ENCODE data around the gene GRIK4.
A peak's percentile ranks its signal among the peaks of the same experiment; 100 is the strongest.

The GRIK4 gene

DNA sequence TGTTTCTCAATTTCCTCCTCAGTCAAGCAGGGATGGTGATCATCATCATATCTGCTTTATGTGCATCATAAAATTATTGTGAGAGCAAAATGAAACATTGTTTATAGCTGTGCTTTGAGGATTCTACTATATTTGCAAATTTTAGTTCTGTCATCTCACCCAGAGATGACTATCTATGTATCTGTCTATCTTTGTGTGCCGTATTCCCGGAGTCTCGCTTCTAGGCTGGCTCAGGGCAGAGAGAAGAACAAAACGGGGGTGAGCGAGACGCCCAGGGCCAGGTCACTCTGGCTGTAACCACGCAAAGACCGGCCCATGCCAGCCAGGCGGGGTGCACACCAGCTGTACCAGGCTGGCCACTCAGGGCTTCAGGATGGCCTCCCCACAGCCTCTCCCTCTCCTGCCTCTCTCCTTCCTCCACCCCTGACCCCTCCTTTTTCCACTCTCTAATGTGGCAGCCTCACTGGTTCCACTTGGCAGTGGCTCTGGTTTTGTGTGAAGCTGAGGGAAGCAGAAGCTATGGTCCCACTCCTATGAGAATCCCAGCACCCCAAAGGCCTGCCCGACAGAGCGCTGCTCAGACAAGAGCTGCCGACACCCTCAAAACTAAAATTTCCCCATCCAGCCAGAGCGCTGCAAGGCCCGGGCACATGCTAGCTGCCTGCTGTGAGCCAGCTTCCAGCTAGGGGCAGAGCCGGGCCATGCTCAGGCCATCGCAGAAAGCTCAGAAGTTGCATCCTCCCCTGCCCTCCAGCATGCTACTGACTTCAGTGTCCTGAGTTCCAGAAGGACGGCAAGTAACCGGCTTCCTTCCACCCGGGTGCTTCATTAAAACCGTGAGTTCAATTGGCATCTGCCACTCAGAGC is 372.8 kb downstream of the GRIK4 start:
- no peak for DNase-seq (ENCODE audit: low read depth)

DNA sequence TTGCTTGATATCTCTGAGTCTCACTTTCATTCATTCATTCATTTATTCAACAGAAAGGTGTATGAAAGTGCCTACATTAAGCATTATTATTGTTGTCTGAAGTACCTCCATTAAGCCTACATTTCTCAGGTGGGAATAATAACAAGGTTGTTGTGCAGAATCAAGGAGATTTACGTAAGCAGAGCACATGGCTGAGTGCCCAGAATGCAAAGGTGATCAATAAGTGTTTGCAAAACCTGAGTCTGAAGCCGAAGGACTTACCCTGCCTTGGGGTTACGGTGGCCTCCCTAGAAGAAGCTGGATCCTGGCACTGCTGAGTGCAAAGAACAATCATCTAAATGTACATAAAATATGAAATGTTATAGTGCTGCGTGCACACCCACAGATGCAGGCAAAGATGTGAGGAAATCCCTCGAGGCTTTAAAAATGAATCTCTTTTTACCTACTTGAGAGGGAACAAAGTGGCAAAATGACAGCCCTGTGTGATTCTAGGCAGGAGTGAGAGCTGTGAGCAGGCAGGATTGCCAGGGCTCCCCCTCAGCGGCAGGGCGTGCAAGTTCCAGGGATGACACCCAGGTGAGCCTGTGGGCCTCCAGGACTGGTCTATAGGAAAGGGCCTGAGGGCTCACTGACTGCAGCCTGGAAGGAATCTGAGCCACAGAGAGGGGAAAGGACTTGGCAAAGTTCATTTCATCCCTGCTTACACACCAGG is 379.2 kb downstream of the GRIK4 start:
- no peak for DNase-seq (ENCODE audit: low read depth)

DNA sequence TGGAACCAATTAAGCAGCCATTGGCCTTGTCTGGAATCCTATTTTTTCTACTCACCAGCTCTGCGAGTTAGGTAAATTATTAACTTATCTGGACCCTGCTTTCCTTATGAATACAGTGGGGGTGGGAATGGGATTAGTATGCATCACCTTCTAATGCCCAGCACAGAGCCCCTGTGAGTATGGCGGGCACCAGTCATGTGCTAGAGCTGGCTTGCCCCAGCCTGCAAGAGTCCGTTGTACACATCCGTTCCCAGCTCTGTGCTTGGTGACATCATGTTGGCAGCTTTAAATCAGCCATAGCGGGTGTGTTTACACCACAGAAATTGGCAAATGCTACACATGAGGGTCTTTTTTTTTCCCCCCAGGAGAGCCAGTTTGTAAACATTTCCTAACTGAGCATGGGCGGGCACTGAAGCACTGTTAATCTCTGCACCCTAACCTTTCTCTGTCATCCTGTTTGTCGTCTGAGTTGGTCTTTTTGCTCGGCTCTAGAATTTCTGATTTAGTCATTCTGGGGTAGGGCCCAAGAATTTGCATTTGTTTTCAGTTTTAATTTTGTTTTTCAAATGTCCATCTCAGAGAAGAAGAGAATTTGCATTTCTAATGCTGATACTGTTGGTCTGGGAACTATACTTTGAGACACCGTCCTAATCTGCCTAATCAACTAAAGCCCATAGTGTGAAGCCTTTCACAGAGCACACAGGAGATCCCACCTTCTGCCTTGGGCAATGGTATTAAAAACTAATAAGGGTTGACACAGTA is 382.1 kb downstream of the GRIK4 start:
- DNase-seq (ENCODE audit: low read depth): no peak

DNA sequence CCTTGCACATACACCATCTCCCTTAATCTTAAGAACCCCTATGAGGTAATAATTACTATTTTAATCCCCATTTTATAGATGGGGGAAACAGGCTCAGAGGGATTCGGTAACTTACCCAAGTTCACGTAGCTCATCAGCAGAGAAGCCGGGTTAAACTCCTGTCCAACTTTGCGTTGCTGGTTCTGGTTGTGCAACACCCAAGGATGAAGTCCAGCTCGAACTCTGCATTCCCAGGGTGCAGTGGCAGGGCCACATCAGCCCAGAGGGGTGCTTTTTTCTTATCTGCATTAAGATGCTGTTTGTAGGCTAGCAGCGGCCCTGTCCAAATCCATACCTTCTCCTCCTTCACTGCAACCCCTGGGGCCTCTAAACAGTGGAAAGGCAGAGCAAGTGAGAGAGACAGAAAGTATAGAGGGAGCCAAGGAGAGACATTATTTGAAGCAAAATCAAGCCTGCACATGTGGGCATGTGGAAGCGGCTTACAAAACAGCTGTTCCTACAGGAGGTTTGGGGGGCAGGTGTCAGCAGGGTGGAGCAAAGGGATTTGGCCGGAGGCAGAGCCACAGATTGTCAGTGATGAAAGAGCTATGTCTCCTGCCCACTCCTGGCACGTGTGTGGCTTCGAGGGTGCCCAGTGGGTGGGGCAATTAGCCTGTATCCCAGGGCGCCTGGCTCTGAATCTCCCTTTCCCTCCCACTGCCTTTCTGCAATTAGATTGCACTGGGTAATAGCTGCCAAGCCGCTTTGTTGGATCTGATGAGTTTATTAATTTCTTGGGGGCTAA is 382.8 kb downstream of the GRIK4 start:
- no peak for DNase-seq (ENCODE audit: low read depth)

DNA sequence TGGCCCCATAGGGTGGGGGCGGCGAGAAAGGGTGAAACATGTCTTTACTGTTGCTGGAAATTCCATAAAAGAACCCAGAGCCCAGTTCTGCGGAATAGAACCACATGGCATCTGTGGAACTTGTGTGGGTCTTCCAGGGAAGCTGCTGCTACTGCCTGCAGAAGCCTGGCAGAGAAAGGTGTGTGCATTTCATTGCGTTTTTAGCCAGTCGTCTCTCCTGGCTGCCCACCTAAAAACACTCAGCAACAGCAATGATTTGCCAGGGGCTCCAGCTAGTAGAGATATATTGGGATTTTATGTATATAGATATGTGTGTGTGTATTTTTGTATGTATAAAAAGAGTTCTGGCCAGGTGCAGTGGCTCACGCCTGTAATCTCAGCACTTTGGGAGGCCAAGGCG is 385.1 kb downstream of the GRIK4 start:
- no peak for DNase-seq (ENCODE audit: low read depth)

DNA sequence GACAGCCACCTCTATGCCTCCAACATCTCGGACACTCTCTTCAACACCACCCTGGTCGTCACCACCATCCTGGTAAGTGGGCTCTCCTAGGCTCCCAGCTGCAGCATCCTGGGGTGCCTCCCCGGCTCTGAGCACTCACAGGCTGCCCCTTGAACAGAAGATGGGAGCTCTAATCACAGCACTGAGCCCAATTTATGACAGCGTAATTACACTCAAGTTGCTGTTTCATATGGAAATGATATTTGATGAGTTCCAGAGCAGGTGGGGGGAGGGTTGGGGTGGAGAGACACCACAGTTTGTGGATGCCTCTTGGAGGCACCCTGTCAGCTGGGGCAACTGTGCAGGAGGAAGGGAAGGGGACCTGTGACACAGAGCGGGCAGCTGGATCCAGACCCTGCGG is 387.0 kb downstream of the GRIK4 start:
- no peak for DNase-seq (ENCODE audit: low read depth)

DNA sequence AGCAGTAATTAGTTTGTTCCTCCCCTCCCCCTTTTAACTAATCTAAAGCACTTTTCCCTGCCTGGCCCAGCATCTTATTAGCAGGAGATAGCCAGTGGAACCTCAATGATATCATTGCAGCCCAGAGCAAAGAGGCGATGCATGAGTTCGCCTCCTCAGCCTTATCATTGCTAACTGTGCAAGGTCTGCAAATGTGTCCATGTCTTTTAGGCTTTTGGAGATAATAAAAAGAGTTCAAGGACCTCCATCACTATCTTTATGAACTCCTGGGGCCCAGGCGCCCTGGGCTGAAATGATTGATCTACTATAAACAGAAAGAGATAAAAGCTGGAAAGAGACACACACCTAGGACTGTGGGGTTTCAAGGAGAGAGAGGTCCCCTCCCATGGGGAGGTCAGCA is 388.2 kb downstream of the GRIK4 start:
- no peak for DNase-seq (ENCODE audit: low read depth)

DNA sequence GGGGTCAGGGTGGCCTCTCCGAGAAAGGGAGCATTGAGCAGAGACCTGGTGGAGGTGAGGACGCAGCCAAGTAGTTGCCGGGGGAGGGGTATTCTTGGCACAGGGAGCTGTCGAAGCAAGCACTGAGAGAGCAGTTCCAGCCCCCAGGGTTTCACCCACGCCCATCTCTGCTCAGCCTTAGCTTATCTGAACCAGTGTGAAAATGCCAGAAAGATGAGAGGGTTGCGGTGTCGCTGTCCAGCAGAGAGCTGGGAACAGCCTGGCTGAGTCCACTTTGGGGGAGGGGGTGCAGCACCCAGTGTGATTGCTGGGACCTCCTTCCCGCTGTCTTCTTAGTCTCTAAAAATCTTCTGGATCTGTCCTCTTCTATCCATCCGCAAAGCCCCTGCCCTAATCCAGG is 389.1 kb downstream of the GRIK4 start:
- no peak for DNase-seq (ENCODE audit: low read depth)

DNA sequence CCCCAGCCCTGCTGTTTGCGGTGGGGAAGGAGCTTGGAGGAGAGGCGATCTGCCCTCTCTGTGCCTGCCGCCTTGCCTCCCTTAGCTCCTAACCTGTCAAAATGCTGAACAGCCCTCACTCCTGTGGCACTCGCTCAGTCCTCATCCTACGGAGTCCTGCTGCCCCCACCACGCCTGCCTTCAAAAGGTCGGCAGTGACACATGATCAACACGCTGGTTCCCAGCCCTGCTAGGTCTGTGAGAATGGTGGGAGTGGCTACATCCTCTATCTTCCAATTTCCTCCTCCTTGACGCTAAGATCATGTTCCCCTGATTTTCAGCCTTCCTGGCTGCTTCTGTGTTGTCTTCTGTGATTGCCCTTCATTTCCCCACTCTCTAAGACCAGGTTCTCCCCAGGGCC is 392.1 kb downstream of the GRIK4 start:
- DNase-seq (ENCODE audit: low read depth): no peak

DNA sequence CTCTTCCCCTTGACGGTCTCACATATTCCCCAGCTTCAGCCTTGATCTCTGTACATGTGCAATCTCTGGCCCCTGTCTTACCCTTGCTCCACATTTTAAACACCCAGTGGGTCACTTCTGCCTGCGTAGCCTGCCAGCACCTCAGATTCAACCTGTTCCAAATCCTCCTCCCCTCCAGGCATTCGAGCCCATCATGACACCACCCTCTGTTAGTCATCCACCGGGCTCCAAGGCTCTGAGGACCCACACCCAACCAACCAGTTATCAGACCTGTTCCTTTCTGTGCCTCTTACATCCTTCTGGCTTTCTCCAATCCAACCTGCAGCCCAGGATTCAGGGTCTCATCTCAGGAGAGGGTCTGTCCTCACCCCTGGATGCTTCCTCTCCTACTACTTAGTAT is 392.6 kb downstream of the GRIK4 start:
- DNase-seq (ENCODE audit: low read depth): no peak

DNA sequence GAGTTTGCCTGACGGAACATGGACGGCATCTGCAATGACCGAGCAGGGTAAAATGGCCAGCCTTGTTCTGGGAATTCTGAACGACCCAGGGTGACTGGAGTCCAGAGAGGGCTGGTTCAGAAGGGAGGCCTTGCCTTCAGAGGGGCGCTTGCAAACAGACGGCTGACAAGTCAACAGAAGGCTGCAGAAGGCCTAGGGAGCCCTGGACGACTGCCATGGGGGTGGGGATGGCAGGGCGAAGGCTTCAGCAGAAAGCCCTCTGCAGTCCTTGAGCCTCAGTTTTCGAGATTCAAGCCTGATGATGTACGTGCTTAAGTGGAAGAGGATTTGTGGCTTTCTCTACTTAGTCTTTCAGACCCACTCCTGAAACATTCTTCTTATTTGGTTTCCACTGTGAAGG is 395.2 kb downstream of the GRIK4 start:
- no peak for DNase-seq (ENCODE audit: low read depth)

DNA sequence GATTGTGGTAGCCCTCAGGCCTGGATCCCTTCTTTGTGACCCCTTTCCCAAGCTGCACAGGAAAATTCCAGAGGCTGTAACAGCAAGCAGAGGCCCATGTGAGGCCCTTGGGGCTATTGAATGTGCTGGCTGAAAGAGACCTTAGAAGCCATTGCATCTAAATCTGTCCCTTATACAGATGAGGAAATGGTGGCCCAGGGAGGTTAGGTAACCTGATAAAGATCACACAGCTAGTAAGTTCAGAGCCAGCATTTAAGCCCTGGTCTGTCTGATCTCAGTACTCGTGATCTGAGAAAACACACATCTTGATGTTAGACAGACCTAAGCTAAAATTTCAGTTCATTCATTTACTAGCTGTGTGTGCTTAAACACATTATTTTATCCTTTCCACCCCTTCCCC is 396.4 kb downstream of the GRIK4 start:
- no peak for DNase-seq (ENCODE audit: low read depth)

DNA sequence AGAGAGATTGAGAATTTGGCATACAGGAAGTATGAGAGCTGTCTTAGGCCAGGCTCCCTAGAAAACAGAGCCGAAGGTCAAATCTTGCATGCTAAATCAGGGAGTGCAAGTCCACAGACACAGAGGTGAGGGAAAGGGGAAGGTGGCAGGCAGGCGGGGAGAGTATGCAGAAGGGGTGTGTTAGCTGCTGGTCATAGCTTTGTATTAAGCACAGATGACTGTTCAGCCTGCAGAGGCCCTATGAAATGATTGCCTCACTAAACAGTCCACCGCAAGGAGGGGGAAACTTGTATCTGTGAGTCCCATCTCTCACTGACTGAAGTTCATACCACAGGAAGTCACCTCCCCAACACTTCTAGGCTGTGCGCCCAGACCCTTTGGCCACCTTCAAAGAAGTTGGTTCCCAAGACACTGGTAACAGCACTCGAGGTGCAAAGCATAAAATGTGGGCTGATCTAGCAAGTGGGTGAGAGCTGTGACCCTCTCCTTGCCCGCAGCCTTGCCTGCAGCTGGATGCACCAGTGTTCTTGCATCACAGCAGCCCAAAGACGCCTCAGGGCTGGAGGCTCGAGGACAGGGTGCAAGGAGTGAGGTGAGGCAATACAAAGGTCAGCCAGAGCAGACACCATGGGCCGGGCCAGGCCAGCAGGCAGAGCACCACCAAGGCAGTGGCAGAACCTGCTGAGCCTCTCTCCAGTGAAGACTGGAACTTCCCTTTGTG is 397.1 kb downstream of the GRIK4 start:
- no peak for DNase-seq (ENCODE audit: low read depth)

DNA sequence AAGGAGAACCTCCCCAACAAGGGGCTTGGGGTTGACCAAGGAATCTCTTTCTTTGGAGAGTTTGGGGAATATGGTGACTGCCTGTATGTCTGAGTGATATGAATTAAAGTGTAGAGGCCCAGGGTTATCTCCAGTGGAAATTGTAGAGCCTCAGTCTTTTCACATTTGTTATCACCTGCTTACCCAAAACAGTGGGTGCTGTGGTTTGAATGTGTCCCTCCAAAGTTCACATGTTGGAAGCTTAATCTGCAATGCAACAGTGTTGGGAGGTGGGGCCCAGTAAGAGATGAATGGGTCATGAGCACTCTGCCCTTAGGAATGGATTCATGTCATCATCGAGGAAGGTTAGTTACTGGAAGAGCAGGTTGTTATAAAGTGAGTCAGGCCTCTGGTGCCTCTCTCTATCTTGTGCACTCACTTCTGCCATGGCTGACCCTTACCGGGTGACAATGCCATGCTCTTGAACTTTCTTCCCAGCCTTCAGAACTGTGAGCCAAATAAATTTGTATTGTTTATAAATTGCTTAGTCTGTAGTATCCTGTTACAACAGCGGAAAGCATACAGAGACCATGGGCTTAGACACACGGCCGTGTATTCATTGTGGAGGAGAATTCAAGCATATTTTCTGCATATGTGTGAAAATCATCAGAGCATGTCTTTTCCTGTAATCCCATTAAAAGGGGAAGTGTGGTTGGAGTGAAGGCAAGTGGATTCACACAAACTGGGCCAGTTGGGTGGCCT is 398.3 kb downstream of the GRIK4 start:
- no peak for DNase-seq (ENCODE audit: low read depth)

DNA sequence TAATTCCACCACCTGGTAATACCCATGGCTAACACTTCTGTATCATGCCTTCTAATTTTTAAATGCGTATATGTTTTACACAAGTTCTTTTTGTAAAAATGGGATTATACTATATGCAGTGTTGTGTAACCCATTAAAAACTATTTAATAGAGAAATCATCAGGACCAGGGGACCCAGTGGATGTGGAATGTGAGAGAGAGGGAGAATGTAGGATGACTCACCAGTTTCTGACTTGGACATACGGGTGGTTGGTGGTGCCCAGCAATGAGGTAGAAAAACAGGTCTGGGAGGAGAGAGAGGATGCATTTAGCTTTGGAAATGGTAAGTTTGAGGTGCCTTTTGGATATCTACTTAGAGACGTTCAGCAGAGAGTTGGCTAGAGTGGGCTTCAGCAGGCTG is 400.4 kb downstream of the GRIK4 start:
- no peak for DNase-seq (ENCODE audit: low read depth)

DNA sequence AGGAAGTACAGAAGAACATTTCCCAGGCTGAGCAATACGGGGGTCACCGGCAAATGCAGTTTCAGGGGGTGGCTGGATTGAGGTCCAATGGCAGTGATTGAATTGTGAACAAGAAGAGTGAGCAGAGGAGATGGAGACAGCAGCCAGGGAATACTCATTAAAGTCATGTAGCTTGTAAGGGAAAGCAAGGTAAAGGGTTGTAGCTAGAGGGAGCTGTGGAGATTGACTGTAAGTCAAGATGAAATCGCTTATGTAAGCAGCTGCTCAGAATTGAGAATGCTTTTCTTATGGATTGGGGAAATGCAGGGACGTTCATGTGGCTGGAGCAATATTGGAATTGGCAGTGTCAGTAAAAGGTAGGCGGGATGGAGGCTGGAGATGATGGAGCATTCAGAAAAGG is 401.0 kb downstream of the GRIK4 start:
- DNase-seq (ENCODE audit: low read depth): peak; percentile 17

DNA sequence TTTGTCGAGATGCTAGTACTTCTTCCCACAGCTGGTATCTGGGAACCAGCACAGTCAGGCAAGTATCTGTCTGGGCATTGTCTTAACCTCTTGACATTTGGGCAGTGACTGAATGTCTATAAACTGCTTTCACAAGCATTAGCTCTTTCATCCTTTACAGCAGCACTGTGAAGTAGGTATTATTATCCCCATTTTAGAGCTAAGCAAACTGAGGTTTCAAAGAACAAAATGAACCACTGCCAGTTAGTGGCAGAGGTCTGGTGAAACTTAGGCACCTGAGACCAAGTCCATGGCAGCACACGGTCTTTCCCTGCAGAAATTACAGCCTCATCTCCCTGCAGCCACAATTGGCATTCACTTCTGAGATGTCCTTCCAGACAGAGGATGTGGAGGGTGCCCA is 401.4 kb downstream of the GRIK4 start:
- DNase-seq (ENCODE audit: low read depth): no peak

DNA sequence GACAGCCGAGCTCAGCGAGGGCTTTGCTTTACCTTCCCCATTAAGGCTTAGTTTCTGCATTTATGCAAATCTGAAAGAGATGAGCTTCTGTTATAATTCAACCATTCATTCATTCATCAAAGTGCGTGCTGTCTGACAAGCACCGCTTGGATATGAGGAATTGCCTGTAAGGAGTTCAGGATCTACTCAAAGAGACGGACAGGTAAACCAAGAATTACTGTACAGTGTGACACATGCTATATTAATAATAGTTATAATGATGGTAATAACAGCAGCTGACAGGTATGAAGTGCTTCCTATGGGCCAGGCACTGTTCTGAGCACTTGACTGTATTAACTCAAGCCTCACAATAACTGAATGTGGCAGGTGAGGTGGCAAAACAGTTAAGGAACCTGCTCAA is 402.5 kb downstream of the GRIK4 start:
- no peak for DNase-seq (ENCODE audit: low read depth)

DNA sequence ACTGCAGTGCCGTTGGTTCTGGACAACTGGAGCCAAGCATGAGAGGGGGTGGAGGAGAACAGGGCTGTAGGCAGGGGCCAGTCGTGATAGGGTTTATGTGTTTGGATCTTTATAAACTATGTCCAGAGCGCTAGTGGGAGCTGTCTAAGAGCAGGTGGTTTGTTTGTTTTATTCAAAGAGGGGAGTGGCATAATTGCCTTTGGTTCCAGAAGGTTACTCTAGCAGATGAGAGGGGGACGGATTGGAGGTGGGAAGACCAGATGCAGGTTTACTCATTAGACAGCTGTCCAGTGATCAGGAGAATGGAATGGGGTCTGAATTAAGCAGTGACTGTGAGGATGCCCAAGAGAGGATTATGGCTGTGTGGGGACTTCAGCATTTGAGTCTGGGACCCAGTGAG is 403.1 kb downstream of the GRIK4 start:
- no peak for DNase-seq (ENCODE audit: low read depth)

DNA sequence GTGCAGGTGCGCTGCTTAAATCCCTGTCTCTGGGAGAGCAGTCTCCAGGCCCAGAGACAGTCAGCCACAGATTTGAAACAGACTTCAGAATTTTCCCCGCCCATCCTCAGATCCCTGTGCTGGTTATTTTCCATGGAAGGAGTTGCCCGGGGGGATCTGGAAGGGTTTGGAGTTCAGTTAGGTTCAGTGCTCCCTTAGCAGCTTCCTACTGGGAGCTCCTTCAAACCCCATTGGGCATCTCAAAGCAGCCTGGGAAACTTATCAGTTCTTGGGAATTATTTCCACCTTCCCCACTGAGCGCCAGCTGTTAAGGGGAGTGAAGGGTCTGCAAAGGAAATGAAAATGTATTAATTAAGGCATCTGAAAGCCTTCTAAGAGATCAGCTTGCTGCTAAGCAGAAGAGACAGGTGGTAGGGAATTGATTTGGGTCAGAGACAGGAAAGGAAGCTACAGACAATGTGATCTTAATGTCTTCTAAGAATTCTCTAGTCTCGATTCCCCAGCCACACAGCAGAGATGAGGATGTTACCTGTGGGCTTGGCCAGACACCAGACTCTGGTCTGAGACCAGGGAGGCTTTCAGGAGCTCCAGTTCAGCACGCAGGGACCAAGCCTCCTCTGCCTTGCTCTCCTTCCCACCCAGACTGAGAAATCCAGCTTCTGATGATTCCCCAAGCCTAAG is 406.2 kb downstream of the GRIK4 start:
- no peak for DNase-seq (ENCODE audit: low read depth)
